Gastrocnemius medialis (tissue), 4 donors: ENCODE results near the gene CCDC112. TPM values are rescaled to one million over a fixed set of nuclear protein-coding genes. Genes with fewer than 3 reads are reported as not detected.

Source experiments
- ATAC-seq, 2 donors: fragments of 150-250 bp; one replicate each; pipeline ENCODE4 v1.9.1; 2016
- DNase-seq, 2 donors: peaks; one replicate each; pipeline ENCODE4 v3.0.0-alpha.2; 2019
- H3K27ac ChIP-seq, 4 donors: fragments of 200-600 bp; sonication (generic); 1 replicate in 1 of 4; 2 replicates in 3 of 4; pipeline ENCODE4 v1.5.1; 2016 to 2018; ENCODE audit warnings: mild to moderate bottlenecking in 2 of 4, moderate library complexity in 1 of 4
- H3K27me3 ChIP-seq, 3 donors: fragments of 200-600 bp; sonication (generic) in 2 of 3; 1 replicate in 1 of 3; 2 replicates in 2 of 3; pipeline versions ENCODE4 v1.5.1 to v1.6.0; 2016 to 2019; ENCODE audit warnings: mild to moderate bottlenecking in 1 of 3, moderate library complexity in 1 of 3
- H3K36me3 ChIP-seq, 2 donors: fragments of 200-600 bp; sonication (generic) in 1 of 2; one replicate each; pipeline ENCODE4 v1.5.1; 2017 to 2018
- H3K4me1 ChIP-seq, 2 donors: fragments of 200-600 bp; sonication (generic) in 1 of 2; one replicate each; pipeline ENCODE4 v1.5.1; 2016 to 2017; ENCODE audit warnings: mild to moderate bottlenecking in 2 of 2
- H3K4me3 ChIP-seq, 4 donors: fragments of 200-600 bp; sonication (generic) in 3 of 4; 1 replicate in 1 of 4; 2 replicates in 3 of 4; pipeline ENCODE4 v1.5.1; 2016 to 2019; ENCODE audit warnings: mild to moderate bottlenecking in 2 of 4
- H3K9me3 ChIP-seq, 3 donors: fragments of 200-600 bp; sonication (generic) in 2 of 3; 1 replicate in 1 of 3; 2 replicates in 2 of 3; pipeline ENCODE4 v1.5.1; 2016 to 2019
- POLR2A ChIP-seq, 2 donors: fragments of 450-650 bp; IDR thresholded peaks; one replicate each; pipeline ENCODE4 v1.6.1; 2017; ENCODE audit warnings: antibody characterized with exemption in 2 of 2, mild to moderate bottlenecking in 2 of 2, moderate library complexity in 2 of 2
- in situ Hi-C, 4 donors: fragments of 200-750 bp; cut with MboI; loops; one replicate each; pipeline versions ENCODE4 v1.15.0 to v1.8.0; 2017; ENCODE audit warnings: low sequenced_read_pairs in 4 of 4
- intact Hi-C: fragments of 100-400 bp; cut with DNase I; formaldehyde crosslinking; loops from one replicate; pipeline ENCODE4 v1.15.1; 2023; ENCODE audit warnings: low total_unique reads
- total RNA-seq, 4 donors: library from RNA; depleted of rRNA; stranded (reverse); fragments of >200 nt; gene quantifications; one replicate each; pipeline versions ENCODE4 v1.1.0 to v1.2.3, GENCODE V29; 2016
- TF ChIP-seq, protein P1 (sequence below), 5 experiments: fragments of 450-650 bp in 3 of 5; fragments of 200-600 bp in 2 of 5; sonication (generic) in 2 of 5; IDR thresholded peaks in 4 of 5; conservative IDR thresholded peaks in 1 of 5; 1 replicate in 4 of 5; 2 replicates in 1 of 5; pipeline ENCODE4 v1.5.1; 2016 to 2019; ENCODE audit warnings: antibody characterized with exemption in 5 of 5, mild to moderate bottlenecking in 3 of 5, moderate library complexity in 3 of 5

Gene CCDC112
- total RNA-seq, 4 donors from 2014 or later = 2.1 to 4.8 (median 3.8) TPM

DNA sequence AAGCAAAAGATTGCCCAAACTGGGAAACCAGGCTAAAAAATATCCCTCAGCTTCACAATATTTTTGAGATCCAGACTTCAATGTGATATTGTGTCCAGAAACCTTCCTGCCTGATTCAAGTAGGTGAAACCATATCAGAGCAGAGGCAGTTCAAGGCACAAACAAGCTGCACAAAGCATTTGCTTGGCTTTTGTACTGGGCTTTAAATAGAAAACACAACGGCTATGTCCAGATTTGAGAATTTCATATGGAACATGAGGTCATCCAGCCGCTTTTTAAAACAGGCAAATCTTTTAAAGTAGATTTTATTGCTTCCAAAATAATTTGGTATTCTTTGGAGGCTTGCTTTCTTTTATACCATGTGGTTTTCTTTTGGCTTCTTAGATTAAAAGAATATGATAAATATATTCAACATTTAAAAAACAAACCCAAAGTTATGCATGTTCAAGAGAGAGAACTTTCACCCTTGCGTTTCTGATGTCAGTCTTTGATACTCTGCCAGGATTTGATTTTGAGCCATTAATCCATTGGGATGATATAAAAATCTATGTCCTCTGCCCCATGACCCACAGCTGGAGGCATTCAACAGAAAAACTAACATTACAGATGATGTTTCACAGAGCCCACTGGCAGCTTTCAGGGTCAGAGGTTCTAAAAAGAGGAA is 29.0 kb upstream of the CCDC112 start:
- ATAC-seq (peak in 1 of 2 donors; percentile 30), DNase-seq (no peak)
- no peaks in the 10 kb centered on the region for H3K9me3 ChIP-seq
- H3K27ac ChIP-seq = peak overlapping the region in 1 of 4 donors; percentile 12
- no peak for TF ChIP-seq POLR2A (IDR thresholded peaks at IDR 0.05)
- TF ChIP-seq, protein P1, sequence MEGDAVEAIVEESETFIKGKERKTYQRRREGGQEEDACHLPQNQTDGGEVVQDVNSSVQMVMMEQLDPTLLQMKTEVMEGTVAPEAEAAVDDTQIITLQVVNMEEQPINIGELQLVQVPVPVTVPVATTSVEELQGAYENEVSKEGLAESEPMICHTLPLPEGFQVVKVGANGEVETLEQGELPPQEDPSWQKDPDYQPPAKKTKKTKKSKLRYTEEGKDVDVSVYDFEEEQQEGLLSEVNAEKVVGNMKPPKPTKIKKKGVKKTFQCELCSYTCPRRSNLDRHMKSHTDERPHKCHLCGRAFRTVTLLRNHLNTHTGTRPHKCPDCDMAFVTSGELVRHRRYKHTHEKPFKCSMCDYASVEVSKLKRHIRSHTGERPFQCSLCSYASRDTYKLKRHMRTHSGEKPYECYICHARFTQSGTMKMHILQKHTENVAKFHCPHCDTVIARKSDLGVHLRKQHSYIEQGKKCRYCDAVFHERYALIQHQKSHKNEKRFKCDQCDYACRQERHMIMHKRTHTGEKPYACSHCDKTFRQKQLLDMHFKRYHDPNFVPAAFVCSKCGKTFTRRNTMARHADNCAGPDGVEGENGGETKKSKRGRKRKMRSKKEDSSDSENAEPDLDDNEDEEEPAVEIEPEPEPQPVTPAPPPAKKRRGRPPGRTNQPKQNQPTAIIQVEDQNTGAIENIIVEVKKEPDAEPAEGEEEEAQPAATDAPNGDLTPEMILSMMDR (IDR thresholded peaks at IDR 0.05 in 4 of 5, conservative IDR thresholded peaks at IDR 0.05 in 1 of 5) = no peak
- in situ Hi-C loops = no loop called here
- no peaks in the 10 kb centered on the region for H3K36me3 ChIP-seq
- H3K4me1 ChIP-seq = peaks cover 7 to 10% of the 10 kb centered on the region in 2 donors
- intact Hi-C loops = no loop called here
- H3K4me3 ChIP-seq = no peak overlapping the region
- H3K27me3 ChIP-seq = no peaks in the 10 kb centered on the region

DNA sequence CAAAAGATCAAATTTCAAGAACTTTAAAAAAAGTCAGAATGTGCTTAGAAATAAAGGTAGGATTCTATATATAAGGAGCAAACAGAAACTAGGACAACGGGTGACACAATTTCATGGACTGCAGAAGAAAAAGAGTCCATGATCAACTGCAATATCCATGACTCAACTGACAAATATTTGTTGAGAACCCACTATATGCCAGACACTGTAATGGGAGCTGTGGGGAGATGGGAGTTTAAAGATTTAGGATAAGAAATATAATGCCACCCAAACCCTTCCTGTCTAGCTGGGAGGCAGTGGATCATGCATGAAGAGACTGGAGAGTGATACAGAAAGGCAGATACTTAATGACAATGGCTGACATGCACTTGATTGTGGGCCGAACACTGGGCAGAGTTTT is 27.6 kb upstream of the CCDC112 start:
- TF ChIP-seq, protein P1 (IDR thresholded peaks at IDR 0.05 in 4 of 5, conservative IDR thresholded peaks at IDR 0.05 in 1 of 5) = no peak
- no peak for TF ChIP-seq POLR2A (IDR thresholded peaks at IDR 0.05)
- in situ Hi-C loops (loop anchor here in 1 of 4 donors (25.0 kb wide), 1 partner anchor 538 kb away; no protein-coding TSS in a partner anchor), intact Hi-C loops (loop anchor here (5.0 kb wide), 1 partner anchor 33 kb away; no protein-coding TSS in a partner anchor)
- ATAC-seq (no peak), DNase-seq (no peak)
- H3K4me1 ChIP-seq = peaks cover 7 to 10% of the 10 kb centered on the region in 2 donors
- H3K4me3 ChIP-seq = no peak overlapping the region
- H3K36me3 ChIP-seq = no peaks in the 10 kb centered on the region
- no peaks in the 10 kb centered on the region for H3K27me3 ChIP-seq
- no peaks in the 10 kb centered on the region for H3K9me3 ChIP-seq
- no peak overlapping the region for H3K27ac ChIP-seq

DNA sequence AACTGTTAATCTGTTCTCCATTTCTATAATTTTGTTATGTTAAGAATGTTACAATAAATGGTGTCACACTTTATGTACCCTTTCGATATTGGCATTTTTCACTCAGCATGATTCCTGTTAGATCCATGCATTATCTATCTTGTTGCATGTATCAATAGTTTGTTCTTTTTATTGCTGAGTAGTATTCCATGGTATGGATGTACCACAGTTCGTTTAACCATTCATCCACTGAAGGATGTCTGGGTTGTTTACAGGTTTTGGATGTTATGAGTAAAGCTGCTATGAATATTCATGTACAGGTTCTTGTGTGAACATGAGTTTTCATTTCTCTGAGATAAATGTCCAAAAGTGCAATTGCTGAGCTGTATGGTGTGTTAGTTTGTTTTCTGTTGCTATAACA is 26.3 kb upstream of the CCDC112 start:
- no peaks in the 10 kb centered on the region for H3K27me3 ChIP-seq
- TF ChIP-seq, protein P1 (IDR thresholded peaks at IDR 0.05 in 4 of 5, conservative IDR thresholded peaks at IDR 0.05 in 1 of 5) = no peak
- no peak for TF ChIP-seq POLR2A (IDR thresholded peaks at IDR 0.05)
- no peak overlapping the region for H3K27ac ChIP-seq
- in situ Hi-C loops = loop anchor here in 1 of 4 donors (25.0 kb wide), 1 partner anchor 540 kb away; no protein-coding TSS in a partner anchor
- DNase-seq (no peak), ATAC-seq (no peak)
- H3K36me3 ChIP-seq = no peaks in the 10 kb centered on the region
- peaks cover 7 to 10% of the 10 kb centered on the region in 2 donors for H3K4me1 ChIP-seq
- H3K9me3 ChIP-seq = no peaks in the 10 kb centered on the region
- intact Hi-C loops = loop anchor here (5.0 kb wide), 1 partner anchor 35 kb away; no protein-coding TSS in a partner anchor
- H3K4me3 ChIP-seq = no peak overlapping the region

DNA sequence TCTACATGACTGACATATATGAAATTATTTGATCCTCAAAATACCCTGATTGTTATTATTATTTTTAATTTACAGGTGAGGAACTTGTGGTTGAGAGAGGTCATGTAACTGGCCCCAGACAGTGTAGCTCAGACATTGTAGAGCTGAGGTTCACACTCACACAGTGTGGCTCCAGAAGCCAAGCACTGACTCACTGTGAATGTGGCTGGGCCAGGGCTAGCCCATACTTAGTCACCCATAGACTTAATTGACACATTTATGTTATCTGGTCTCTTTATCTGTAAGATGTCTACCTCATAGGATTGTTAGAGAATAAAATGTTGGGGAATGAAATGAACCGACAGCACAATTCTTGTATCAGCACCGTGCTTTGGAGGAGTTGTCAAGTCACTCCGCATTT is 24.9 kb upstream of the CCDC112 start:
- intact Hi-C loops (loop anchor here (5.0 kb wide), 1 partner anchor 36 kb away; no protein-coding TSS in a partner anchor), in situ Hi-C loops (loop anchor here in 1 of 4 donors (25.0 kb wide), 1 partner anchor 541 kb away; no protein-coding TSS in a partner anchor)
- Histone ChIP-seq H3K36me3 (no peaks in the 10 kb centered on the region), H3K27ac (no peak overlapping the region), H3K4me1 (peaks cover 7 to 10% of the 10 kb centered on the region in 2 donors), H3K9me3 (no peaks in the 10 kb centered on the region), H3K27me3 (no peaks in the 10 kb centered on the region), H3K4me3 (no peak overlapping the region)
- ATAC-seq (no peak), DNase-seq (no peak)
- no peak for TF ChIP-seq POLR2A (IDR thresholded peaks at IDR 0.05)
- TF ChIP-seq, protein P1 (IDR thresholded peaks at IDR 0.05 in 4 of 5, conservative IDR thresholded peaks at IDR 0.05 in 1 of 5) = no peak
